ENCODE results near the gene PRDM16. TPM values are rescaled to one million over a fixed set of nuclear protein-coding genes. Genes with fewer than 3 reads are reported as not detected.

The PRDM16 gene
- total RNA-seq, 1 experiment from 2014 or later = 0.17 TPM

DNA sequence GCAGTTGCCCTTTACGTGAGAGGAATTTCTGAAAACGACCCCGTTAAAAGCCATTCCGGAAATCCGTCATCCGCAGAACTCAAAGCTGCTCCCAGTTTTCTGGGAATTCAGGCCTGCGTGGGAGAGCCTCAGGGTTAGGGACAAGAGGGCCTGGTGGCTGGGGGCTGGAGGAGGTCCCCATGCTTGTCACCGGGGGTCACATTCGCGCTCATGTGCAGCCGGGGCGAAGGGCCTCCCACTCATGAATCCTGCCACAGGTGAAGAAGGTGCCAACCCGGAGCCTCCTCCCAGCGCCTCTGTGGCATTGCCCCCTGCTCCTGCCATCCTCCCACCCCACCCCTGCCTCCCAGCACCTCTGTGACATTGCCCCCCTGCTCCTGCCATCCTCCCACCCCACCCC, 98.3 kb downstream of the PRDM16 start:
- Histone ChIP-seq H3K27ac (ENCODE audit: insufficient read length, low read depth, low read length) (no peak overlapping the region), H3K9ac (ENCODE audit: extremely low read depth, insufficient read length, low read length) (no peak overlapping the region), H2AK5ac (ENCODE audit: insufficient read length, low read length) (no peak overlapping the region), H3K56ac (ENCODE audit: insufficient read length, low read depth, low read length) (no peak overlapping the region), H4K91ac (ENCODE audit: insufficient read length, low read depth, low read length) (no peak overlapping the region), H3K79me2 (ENCODE audit: insufficient read depth, low read length) (no peaks in the 10 kb centered on the region), H2BK5ac (ENCODE audit: insufficient read length, low read length) (no peak overlapping the region), H3K18ac (ENCODE audit: insufficient read length, low read depth, low read length) (no peak overlapping the region), H3T11ph (ENCODE audit: low read length) (no peak overlapping the region), H2BK20ac (ENCODE audit: low read depth, low read length, poor library complexity, severe bottlenecking) (no peak overlapping the region), H3K14ac (ENCODE audit: insufficient read depth, low read length) (no peak overlapping the region), H3K4ac (ENCODE audit: low read depth, low read length) (no peak overlapping the region), H3K9me3 (ENCODE audit: control insufficient read depth, low read depth, low read length) (no peaks in the 10 kb centered on the region), H3K4me2 (ENCODE audit: insufficient read depth, insufficient read length, low read length) (no peak overlapping the region), H4K8ac (replicated peaks; ENCODE audit: insufficient read length, low read depth, low read length) (no peak overlapping the region), H4K5ac (ENCODE audit: insufficient read length, low read depth, low read length) (no peak overlapping the region), H3K27me3 (ENCODE audit: insufficient read depth, low read length) (no peaks in the 10 kb centered on the region), H3K79me1 (ENCODE audit: insufficient read depth, low read depth, low read length, poor library complexity, severe bottlenecking) (no peaks in the 10 kb centered on the region), H3K4me1 (ENCODE audit: insufficient read depth, low read length) (no peaks in the 10 kb centered on the region), H3K23ac (ENCODE audit: insufficient read length, low read depth, low read length) (no peak overlapping the region), H2AFZ (ENCODE audit: low read length) (no peak overlapping the region), H2BK15ac (ENCODE audit: low read depth, low read length) (no peak overlapping the region), H2BK120ac (ENCODE audit: low read depth, low read length, poor library complexity, severe bottlenecking) (no peak overlapping the region), H2BK12ac (ENCODE audit: insufficient read length, low read depth, low read length) (no peak overlapping the region), H4K20me1 (ENCODE audit: control insufficient read depth, insufficient read depth, insufficient read length) (no peaks in the 10 kb centered on the region), H3K23me2 (ENCODE audit: insufficient read length, low read depth, low read length, poor library complexity, severe bottlenecking) (no peaks in the 10 kb centered on the region)
- H3K27me3 Mint-ChIP-seq (ENCODE audit: low read depth) = no peaks in the 10 kb centered on the region
- peaks cover 0 to 14% of the 10 kb centered on the region in 2 experiments; a peak in 2 of 4 replicates for H3K4me1 Mint-ChIP-seq
- DNase-seq = no peak
- no CpG with 5 or more reads among the region's 14 CpGs for WGBS (ENCODE audit: extremely low coverage, insufficient read length, low lambda C conversion rate)
- H3K4me3 Mint-ChIP-seq = no peak overlapping the region
- H3K9me3 Mint-ChIP-seq = no peaks in the 10 kb centered on the region
- H3K27ac Mint-ChIP-seq = no peak overlapping the region
- TF ChIP-seq, protein P1, sequence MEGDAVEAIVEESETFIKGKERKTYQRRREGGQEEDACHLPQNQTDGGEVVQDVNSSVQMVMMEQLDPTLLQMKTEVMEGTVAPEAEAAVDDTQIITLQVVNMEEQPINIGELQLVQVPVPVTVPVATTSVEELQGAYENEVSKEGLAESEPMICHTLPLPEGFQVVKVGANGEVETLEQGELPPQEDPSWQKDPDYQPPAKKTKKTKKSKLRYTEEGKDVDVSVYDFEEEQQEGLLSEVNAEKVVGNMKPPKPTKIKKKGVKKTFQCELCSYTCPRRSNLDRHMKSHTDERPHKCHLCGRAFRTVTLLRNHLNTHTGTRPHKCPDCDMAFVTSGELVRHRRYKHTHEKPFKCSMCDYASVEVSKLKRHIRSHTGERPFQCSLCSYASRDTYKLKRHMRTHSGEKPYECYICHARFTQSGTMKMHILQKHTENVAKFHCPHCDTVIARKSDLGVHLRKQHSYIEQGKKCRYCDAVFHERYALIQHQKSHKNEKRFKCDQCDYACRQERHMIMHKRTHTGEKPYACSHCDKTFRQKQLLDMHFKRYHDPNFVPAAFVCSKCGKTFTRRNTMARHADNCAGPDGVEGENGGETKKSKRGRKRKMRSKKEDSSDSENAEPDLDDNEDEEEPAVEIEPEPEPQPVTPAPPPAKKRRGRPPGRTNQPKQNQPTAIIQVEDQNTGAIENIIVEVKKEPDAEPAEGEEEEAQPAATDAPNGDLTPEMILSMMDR (conservative IDR thresholded peaks at IDR 0.05) = no peak
- no peaks in the 10 kb centered on the region for H3K36me3 Mint-ChIP-seq (ENCODE audit: insufficient read depth in 1 of 3, low read depth in 3 of 3)

All from H9 (cell line).